ENCODE measurements around the gene PPP2R2D. TPM values are rescaled to one million over a fixed set of nuclear protein-coding genes. Genes with fewer than 3 reads are reported as not detected.

The PPP2R2D gene
- total RNA-seq, 1 donor from 2014 or later: 37.4 TPM

- peaks cover 5% of the 10 kb centered on the region for H3K27me3 ChIP-seq (ENCODE audit: control insufficient read depth, insufficient read depth, low read length)
Observed at GRCh38 chr10:131998050-131998844, 97.4 kb downstream of the PPP2R2D start.

GRCh38 chr10:131998845-131999681 lies 98.3 kb downstream of the PPP2R2D start:
- TF ChIP-seq, protein P1, sequence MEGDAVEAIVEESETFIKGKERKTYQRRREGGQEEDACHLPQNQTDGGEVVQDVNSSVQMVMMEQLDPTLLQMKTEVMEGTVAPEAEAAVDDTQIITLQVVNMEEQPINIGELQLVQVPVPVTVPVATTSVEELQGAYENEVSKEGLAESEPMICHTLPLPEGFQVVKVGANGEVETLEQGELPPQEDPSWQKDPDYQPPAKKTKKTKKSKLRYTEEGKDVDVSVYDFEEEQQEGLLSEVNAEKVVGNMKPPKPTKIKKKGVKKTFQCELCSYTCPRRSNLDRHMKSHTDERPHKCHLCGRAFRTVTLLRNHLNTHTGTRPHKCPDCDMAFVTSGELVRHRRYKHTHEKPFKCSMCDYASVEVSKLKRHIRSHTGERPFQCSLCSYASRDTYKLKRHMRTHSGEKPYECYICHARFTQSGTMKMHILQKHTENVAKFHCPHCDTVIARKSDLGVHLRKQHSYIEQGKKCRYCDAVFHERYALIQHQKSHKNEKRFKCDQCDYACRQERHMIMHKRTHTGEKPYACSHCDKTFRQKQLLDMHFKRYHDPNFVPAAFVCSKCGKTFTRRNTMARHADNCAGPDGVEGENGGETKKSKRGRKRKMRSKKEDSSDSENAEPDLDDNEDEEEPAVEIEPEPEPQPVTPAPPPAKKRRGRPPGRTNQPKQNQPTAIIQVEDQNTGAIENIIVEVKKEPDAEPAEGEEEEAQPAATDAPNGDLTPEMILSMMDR (IDR thresholded peaks at IDR 0.05; ENCODE audit: insufficient read depth, low read length, poor library complexity, severe bottlenecking): no peak
- Histone ChIP-seq H3K27me3 (ENCODE audit: control insufficient read depth, insufficient read depth, low read length) (peaks cover 8% of the 10 kb centered on the region), H3K4me3 (ENCODE audit: low read depth, low read length) (no peak overlapping the region), H3K36me3 (ENCODE audit: control insufficient read depth, insufficient read depth, low read length) (no peaks in the 10 kb centered on the region)
- DNase-seq (ENCODE audit: low read depth): no peak

More at GRCh38 chr10:131998050-131998844, 97.4 kb downstream of the PPP2R2D start:
- TF ChIP-seq, protein P1 (IDR thresholded peaks at IDR 0.05; ENCODE audit: insufficient read depth, low read length, poor library complexity, severe bottlenecking): no peak
- Histone ChIP-seq H3K36me3 (ENCODE audit: control insufficient read depth, insufficient read depth, low read length) (no peaks in the 10 kb centered on the region), H3K4me3 (ENCODE audit: low read depth, low read length) (no peak overlapping the region)
- no peak for DNase-seq (ENCODE audit: low read depth)

DNA sequence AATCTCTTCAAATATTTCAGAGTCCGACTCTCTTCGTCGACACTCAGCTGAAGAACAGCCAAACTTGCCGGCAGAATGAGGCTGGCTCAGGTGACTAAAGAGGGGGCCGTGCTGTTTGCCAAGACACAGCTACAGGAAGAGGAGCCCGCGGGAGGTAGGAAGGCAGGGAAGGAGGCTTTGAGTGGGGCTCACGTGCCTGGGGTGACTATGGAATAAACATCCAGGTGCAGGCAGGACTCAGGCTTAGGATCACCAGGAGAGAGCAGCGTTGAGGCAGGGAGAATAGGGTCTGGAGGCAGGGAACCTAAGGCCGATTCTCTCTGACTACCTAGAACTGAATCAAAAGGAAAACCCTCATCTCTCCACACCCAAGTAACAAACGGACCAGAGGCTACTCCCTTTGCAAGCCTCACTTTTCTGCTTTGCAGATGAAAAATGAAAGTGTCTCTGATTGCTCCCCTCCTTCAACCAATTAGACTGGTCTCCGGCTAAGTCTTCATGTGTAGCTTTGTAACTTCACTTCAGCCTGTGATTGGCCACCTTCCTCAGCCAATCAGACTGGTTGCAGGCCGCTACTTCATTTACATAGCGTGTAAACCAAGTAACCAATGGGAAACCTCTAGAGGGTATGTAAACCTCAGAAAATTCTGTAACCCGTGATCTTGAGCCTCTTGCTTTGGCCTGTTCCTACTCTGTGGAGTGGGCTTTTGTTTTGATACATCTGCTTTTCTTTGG lies 100.6 kb downstream of the PPP2R2D start:
- Histone ChIP-seq H3K27me3 (ENCODE audit: control insufficient read depth, insufficient read depth, low read length) (peaks cover 8% of the 10 kb centered on the region), H3K4me3 (ENCODE audit: low read depth, low read length) (no peak overlapping the region), H3K36me3 (ENCODE audit: control insufficient read depth, insufficient read depth, low read length) (no peaks in the 10 kb centered on the region)
- no peak for DNase-seq (ENCODE audit: low read depth)
- TF ChIP-seq, protein P1 (IDR thresholded peaks at IDR 0.05; ENCODE audit: insufficient read depth, low read length, poor library complexity, severe bottlenecking): no peak

DNA sequence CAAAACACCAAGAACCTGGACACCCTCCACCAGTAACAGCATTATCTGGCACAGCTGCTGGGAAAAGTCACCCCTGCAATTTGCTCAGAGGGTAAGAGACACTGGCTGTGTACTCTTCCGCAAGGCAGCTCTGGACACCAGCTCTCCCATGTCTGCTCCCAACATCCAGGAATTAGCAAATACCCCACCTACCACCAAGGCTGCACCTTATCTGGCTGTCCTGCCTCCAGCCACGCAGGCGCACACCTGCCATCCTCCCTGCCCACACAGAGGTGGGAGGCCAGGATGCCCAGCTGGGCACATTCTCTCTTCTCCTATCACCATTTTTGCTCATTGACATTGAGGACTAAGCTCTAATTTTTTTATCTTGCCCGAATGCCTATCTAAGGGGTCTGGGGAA lies 101.2 kb downstream of the PPP2R2D start:
- TF ChIP-seq, protein P1 (IDR thresholded peaks at IDR 0.05; ENCODE audit: insufficient read depth, low read length, poor library complexity, severe bottlenecking): no peak
- no peak overlapping the region for H3K4me3 ChIP-seq (ENCODE audit: low read depth, low read length)
- DNase-seq (ENCODE audit: low read depth): no peak
- H3K27me3 ChIP-seq (ENCODE audit: control insufficient read depth, insufficient read depth, low read length): peaks cover 8% of the 10 kb centered on the region
- no peaks in the 10 kb centered on the region for H3K36me3 ChIP-seq (ENCODE audit: control insufficient read depth, insufficient read depth, low read length)

DNA sequence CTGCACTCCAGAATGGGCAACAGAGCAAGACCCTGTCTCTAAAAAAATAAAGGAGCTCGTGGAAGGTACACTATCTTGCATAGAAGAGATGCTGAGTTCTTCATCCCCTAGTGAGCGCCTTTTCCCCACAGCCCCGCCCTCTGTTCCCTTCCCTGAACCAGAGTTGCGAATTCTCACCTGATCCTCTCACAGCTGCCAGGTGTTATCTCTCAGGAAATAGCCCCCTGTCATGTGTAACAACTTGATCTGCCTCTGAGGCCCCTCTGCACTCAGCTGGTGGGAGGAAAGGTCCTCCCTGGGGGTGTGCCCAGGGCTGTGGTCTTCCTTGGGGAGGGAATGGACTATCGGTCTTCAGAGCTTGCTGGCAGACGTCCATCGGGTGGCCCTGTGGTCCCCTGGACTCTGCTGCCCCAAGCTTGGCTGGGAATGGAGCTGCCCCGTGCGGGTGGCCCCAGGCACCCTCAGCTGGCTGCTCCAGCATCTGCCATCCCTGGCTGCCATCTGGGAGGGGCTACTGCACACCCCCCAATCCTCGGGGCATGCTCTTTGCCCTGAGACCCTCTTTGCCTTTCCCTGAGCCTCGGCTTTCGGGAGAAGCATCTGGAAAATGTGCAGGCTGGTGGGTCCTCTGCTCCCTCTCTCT lies 102.6 kb downstream of the PPP2R2D start:
- TF ChIP-seq, protein P1 (IDR thresholded peaks at IDR 0.05; ENCODE audit: insufficient read depth, low read length, poor library complexity, severe bottlenecking): no peak
- Histone ChIP-seq H3K4me3 (ENCODE audit: low read depth, low read length) (no peak overlapping the region), H3K27me3 (ENCODE audit: control insufficient read depth, insufficient read depth, low read length) (peaks cover 8% of the 10 kb centered on the region), H3K36me3 (ENCODE audit: control insufficient read depth, insufficient read depth, low read length) (no peaks in the 10 kb centered on the region)
- DNase-seq (ENCODE audit: low read depth): no peak
